Fibroblast of the aortic adventitia (primary cell): ENCODE measurements around the gene ZBTB32. TPM values are rescaled to one million over a fixed set of nuclear protein-coding genes. Genes with fewer than 3 reads are reported as not detected.
"Not testable (repeated sequence)": the region's sequence is repeated elsewhere in the genome, so short reads cannot be mapped to it uniquely, and the experiment has no call there.

ENCODE experiments used
- DNase-seq: peaks from one replicate; pipeline ENCODE4 v3.0.0-alpha.2; 2010; ENCODE audit warnings: low read depth
- H3K4me3 ChIP-seq: 2 replicates; pipeline ENCODE4 v1.5.1; 2011; ENCODE audit warnings: low read depth, mild to moderate bottlenecking, control low read depth, low read length, moderate library complexity
- CTCF ChIP-seq: IDR thresholded peaks from 2 replicates; pipeline ENCODE4 v1.5.1; 2011; ENCODE audit warnings: mild to moderate bottlenecking, low read length, control low read depth, inconsistent platforms; ENCODE audit not compliant: insufficient read depth
- total RNA-seq: library from RNA; depleted of rRNA; stranded (reverse); fragments of >200 nt; gene quantifications from 2 replicates; pipeline ENCODE4 v1.2.3, GENCODE V29; 2012; ENCODE audit warnings: low replicate concordance

Gene ZBTB32
- total RNA-seq, 1 donor, result not detected

- no peak for DNase-seq
- no peak overlapping the region for H3K4me3 ChIP-seq
- TF ChIP-seq CTCF, result no peak
These were observed 17.0 kb downstream of the ZBTB32 start for GRCh38 chr19:35721374-35721773.

GRCh38 chr19:35722461-35722860 lies 18.1 kb downstream of the ZBTB32 start:
- no peak overlapping the region for H3K4me3 ChIP-seq
- TF ChIP-seq CTCF, result no peak
- no peak for DNase-seq

- no peak for DNase-seq
- TF ChIP-seq CTCF, result no peak
These were observed 18.5 kb downstream of the ZBTB32 start for GRCh38 chr19:35722897-35723296.

GRCh38 chr19:35723671-35724070 lies 19.3 kb downstream of the ZBTB32 start:
- no peak overlapping the region for H3K4me3 ChIP-seq
- no peak for DNase-seq
- TF ChIP-seq CTCF, result no peak

More at GRCh38 chr19:35722897-35723296, 18.5 kb downstream of the ZBTB32 start:
- no peak overlapping the region for H3K4me3 ChIP-seq

GRCh38 chr19:35724132-35724531 lies 19.8 kb downstream of the ZBTB32 start:
- not testable (repeated sequence) for DNase-seq, H3K4me3 ChIP-seq

GRCh38 chr19:35724560-35724959 lies 20.2 kb downstream of the ZBTB32 start:
- no peak for DNase-seq
- H3K4me3 ChIP-seq, result no peak overlapping the region
- no peak for TF ChIP-seq CTCF

GRCh38 chr19:35725216-35725861 lies 21.0 kb downstream of the ZBTB32 start:
- TF ChIP-seq CTCF, result no peak
- DNase-seq, result no peak
- H3K4me3 ChIP-seq, result no peak overlapping the region
